HG03521 (cell line): ENCODE data around the gene GFAP.

Source experiments
- ATAC-seq: cut with Tn5 transposase; IDR thresholded peaks from one replicate; pipeline ENCODE4 v1.9.1; 2021; ENCODE audit warnings: mild to moderate bottlenecking, moderate library complexity; ENCODE audit not compliant: unreplicated experiment

GFAP gene

DNA sequence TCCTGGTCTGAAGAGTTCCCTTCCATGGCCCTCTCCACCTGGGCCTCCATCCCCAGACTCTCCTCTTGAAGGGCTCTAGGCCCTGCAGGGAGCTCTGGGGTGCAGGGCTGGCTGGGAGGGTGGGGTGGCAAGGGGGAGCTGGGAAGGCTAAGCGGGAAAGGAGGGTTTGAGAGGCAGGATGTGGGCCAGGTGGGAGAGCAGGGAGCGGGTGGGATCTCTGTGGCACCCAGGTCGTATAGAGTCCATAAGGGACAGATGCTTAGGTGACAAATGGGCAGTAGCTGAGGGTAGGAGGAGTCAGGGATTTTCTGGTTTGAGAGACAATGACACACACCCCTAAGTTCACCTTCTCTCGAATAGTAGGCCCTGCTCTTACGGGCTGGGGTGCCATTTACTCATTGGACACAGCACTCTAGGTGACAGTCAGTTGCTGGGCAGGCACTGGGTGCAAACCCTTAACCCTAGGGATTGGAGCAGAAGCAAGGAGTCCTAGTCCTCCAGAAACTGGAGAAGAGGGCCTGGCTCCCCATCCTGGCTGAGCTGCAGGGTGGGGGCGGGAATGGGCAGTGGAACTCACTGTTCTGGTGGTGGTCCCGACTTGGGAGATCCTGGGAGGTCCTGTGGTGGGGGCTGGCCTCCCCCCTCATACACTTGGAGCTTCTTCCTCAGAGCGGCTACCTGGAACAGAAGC, 16.9 kb upstream of the GFAP start:
- no peak for ATAC-seq

DNA sequence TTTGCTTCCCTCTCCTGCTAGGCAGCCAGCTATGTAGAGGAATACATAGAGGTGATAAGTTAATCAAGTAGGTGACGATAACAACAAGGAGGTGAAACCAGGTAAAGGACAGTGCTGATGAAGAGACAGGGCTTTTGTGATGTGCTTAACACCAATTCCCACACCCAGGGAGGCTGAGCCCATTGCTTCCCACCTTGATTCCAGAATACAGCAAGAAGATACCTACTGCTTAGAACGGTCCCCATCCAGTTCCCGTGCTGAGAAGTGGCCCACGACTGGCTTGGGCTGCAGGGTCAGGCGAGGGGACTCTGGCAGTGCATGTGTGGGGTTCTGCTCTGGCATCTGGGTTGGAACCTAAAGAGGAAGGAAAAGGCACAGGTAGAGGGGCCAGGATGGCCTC, 16.1 kb upstream of the GFAP start:
- ATAC-seq = no peak

DNA sequence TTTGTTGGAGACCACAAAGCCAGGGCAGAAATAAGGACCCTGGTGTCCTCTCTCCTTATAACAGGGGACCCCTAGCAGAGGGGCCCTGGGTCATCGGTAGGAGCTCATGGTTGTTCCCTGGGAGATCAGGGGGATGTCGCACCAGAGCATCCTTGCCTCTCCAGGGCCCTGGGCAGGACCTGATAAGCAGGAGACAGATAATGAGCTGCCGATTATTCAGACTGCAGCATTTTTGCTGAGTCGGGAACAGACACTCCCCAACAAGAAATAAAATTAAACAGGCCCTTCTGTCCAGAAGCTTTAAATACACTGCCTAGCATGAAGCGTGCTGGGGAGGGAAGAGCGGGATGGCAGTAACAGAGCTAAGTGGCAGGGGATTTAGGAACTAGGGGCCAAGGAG, 15.4 kb upstream of the GFAP start:
- no peak for ATAC-seq

DNA sequence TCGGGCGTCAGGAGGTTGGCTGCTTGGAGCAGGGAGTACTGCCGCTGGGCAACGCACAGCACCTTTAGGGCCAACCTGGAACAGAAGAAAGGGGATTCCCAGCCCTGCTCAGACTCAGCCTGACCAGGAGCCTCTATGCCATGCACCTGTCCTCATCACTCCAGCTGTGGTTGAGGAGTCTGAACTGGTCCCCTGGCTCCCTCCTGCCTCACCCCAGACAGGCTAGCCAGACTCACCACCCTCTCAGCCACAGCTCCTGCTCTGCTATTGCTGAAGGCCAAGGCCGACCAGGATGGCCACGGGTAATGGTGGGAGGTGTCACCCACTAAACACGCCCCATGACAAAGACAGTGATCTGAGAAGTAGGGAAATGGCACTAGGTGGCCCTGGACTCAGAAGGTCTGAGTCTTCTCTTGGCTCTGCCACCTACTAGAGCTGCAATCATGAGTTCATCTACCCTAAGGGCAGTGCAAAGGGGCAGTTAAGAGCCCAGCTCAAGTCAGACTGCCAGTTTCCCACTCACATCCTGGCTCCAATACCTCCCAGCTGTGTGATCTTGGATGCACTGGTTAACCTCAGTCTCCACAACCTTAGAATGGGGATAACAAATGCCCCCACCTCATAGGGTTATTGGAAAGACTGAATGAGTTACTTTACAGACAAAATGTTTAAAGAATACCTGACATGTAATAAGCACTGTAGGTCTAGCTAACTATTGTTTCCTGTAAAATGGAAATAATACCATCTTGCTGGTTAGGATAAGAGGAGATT, 13.8 kb upstream of the GFAP start:
- ATAC-seq = no peak

DNA sequence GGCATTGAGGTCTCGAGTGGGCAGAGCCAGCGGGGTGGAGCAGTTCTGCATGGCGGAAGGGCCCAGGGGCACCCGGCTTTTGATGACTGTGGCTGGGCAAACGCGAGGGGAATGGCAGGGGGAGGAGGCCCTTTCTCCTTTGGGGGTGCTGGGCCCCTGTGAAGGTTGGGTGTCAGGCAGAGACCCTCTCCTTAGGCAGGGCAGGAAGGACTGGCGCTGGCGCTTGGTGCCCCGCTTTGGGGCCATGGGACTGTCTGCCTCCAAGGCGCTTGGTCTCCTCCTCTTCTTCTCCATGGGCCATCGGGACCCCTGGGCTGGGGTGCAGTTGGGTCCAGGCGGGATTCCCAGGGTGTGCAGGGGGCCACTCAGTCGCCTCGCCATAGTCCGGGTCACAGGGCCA, 12.8 kb upstream of the GFAP start:
- no peak for ATAC-seq

DNA sequence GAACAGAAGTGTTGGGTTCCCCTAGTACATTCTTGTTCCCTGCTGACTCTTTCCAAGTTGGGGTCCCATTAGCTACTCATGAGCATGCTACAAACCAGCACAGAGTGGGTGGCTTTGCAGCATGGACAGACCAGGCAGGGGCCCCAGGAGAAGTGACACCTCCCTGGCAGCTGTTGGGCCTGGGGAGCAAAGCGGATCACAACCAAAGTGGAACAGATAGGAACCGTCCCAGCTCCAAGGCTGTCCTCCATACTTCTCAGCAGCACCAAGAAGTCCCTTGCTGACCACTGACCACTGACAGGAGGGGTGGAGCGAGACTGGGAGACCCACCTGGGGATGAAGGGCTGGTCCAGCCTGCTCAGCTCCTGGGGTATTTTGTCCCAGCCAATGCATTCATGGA, 12.4 kb upstream of the GFAP start:
- no peak for ATAC-seq

DNA sequence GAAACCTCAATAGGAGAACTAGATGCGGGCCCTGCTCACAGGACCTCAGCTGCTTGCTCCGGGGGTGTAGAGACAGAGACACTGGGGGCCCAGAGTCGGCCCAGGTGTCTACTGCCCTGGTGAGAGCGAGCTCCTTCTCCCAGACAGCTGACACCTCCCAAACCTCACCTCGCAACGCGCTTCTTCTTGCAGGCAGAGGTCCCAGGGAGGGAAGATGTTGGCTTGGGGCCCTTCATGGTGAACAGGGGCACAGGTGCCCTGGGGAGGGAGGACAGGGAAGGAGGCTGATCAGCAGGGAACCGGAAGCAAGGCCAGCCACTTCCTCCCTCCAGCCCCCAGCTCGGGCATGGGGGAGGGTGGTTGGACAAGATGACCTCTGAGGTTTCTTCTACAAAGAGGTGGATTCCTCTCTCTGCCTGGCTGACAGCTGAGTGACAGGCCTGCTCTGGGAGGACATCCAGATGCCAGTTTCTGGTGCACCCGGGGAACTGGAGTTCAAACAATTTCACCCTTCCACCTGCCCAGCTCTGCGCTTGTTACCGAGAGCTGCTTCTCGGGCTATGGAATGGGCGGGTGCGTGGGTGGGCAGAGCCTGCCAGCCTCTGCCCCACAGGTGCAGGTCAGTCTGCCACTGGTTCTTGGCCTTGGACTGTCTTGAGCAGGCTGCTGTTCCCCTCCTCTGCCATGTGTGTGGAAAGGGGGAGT, 11.7 kb upstream of the GFAP start:
- no peak for ATAC-seq

DNA sequence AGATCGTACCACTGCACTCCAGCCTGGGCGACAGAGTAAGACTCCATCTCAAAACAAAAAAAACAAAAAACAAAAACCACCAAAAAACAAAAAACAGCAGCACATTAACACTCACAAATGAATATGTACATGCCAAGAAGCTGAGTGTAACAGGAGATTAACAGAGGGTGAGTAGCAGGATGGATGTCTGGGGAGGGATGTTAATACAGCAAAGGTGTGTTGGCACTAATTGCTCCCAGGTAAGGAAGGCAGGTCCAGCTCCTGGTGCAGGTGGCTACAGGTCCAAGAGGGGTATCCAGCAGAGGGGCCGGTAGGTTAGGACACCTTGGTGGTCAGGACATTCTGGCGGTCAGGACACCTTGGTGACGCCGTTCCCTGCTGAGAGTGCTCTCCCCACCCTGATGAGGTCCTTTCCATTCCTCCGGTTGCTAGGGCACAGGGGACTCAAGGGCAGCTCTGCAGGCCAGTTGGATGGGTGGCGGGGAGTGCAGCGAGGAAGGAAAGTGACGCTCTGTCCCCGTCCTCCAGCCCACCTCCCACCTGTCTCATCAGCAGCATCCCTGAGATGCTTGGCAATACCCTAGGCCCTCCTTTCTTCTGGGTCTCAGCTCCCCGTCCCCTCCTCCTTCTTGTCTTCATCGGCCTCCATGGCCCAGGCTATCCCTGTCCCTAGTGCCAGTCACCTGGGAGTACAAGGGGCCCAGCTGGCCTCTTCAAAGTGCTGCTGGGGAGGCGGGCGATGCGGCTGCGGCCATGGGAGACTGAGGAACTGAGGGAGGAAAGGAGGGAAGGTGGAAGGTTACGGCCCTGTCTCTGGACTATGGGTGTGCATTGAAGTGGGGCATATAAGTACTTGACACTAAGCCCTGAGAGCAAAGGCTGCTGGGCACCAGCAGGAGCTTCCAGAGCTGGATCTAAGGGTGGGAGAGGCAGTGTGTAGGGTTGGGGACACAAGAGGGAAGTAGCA, 10.7 kb upstream of the GFAP start:
- ATAC-seq = no peak

DNA sequence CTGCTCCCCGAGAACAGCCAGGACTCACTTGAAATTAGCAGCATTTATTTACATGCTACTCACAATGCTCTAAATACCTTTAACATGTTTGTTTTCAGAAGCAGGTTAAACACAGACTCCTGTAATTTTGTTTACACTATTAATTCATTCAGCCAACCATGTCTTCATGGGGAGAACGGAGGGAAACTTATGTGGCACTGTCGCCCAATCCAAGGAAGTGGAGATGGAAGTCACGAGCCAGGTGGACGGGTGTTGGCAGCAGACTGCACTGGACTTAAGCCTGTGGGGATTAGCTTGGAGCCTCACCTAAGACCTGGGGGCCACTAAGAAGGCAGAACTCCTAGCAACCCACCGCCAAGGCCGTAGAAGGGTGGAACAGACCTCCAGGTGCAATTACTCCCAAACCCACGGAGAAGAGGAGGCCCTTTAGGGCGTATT, 8.8 kb upstream of the GFAP start:
- no peak for ATAC-seq

DNA sequence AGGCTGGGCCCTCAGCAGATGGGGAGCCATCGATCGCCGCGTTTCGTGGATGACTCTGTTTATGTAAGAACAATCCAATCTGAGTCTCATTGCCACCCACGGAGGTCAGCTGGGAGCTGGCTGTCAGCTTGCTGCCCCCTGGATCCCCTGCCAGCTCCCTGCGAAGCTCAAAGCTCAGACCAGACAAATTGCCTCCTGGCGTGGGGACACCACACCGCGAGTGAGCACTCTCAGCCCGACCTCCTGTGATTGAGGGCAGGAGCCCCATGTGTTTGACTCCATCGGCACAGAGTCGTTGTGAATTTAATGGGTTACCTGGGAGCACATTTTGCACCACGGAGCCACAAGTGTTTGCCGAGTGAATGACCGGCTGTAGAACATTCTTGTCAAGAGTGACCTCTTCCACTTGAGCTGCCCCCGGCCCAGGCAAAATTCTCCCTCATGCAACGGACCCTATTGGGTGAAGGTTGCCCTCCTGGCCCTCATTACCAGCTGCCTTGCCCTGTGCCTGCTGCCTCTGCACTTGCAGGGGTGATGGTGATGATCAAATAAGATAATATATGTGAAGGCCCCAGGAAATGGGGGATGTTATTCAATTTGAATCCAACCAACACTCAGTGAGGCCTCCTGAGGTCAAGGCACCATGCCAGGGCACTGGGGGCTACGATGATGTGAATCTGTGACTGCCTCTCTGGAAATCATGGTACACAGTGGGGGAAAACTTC, 7.6 kb upstream of the GFAP start:
- ATAC-seq = no peak

DNA sequence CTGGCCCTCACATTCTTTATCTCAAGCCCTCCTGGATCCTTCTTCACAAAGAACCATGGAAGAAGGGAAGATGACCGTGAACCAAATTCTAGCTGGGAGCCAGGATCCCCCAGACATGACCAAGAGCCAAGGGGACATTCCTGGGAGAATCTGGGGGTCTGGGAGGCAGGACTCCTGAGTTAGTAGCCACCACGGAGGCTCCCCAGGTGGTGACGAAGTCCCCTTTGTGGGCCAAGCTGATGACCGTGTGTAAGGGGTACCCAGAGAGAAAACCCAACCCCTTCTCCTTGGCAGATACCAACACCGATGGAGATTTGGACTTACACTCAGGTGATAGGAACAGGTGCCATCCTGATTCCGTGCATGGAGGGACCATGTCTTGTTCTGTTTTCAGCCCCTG, 6.8 kb upstream of the GFAP start:
- no peak for ATAC-seq

DNA sequence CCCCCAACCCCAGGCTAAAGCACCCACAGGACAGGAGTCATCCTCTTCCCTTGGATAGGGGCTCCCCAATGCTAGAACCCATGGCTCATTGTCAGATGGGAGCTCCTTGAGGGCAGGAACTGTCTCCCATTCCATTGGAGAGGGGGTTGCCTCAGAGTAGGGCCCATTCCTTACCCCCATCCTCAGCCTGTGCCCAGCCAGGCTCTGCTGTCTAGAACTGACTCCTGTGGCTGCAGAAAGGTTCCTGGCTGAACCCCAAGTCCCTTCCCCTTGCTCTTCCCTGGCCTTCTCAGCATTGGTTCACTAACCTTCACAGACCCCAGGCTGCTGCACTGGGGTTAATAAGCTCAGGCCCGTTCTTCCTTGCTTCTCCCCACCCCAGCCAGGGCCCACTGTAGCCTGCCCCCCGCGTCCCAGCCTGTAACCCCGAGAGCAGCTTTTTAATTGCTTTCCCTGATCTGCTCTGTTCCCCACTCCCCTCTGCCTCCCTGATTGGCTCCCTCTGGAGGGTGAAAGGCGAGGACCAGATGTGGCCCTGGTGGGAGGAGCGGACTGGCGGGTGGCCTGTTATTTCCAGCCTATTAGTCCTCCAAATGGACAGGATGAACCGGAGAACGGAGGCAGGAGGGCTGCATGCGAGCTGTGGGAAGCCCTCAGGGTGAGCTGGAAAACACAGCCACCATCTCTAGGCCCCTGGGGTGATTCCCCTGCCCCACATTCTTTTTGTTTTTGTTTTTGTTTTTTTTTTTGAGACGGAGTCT, 6.0 kb upstream of the GFAP start:
- ATAC-seq = no peak

DNA sequence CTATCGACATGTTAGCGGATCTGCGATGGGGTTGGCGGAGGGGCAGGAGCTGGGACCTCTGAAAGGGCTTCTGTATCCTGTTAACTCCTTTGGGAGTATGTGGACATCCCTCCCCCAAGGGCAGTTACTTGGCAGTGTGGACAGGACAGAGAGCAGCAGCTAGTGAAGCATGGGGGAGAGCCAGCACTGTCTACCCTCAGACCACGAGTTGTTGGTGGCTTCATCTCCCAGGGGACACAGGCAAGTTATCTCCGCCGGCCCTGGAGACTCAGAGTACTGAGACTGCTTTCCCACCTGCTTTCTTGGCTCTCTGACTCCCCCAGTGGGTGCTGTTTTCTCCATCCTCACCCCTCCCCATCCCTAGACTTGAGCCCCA, 5.3 kb upstream of the GFAP start:
- ATAC-seq = no peak

DNA sequence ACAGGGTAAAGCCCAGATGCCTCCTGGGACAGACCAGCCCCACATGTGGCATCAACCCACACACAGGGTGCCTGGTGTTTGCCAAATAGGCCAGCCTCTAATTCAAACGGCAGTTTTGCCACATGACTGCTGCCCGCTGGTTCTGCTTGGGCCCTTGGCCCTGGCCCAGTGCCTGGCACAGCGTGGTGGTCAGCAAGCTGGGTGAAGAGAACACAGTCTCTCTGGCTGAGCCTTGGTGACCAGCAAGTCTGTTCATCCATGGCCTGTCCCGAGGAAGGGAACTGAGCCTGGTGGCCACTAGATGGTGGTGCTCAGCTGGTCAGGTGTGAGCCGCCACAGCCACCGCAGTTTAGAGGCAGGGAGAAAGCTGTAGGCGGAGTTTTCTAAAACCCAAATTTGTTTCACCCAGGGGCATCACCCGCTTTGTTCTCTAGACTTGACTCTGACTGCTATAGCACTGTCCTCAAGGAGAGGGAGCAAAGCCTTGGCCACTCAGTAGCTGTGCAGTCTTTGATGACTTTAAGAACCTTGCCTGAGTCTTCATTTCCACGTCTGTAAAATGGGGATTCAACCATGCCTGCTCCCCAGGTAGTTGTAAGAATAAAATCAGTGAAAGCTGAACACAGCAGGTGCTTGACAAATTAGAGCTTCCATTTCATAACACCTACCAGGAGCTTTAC, 4.7 kb upstream of the GFAP start:
- peak; percentile 55 for ATAC-seq

DNA sequence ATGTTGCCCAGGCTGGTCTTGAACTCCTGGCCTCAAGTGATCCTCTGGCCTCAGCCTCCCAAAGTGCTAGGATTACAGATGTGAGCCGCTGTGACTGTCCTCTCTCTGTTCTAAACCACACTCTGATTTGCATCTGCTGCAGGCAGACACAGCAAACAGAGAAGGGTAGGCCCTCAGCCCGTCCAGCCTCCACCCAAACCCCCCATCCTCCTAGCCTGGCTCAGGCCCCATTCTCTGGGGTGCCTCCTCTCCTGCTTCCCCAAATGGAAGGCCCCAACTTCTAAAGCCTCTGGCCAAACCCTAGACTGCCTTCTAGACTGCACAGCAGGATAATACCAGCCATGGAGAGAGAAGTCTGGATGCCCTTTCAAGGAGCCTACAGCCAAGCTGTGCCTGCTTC, 4.1 kb upstream of the GFAP start:
- no peak for ATAC-seq

DNA sequence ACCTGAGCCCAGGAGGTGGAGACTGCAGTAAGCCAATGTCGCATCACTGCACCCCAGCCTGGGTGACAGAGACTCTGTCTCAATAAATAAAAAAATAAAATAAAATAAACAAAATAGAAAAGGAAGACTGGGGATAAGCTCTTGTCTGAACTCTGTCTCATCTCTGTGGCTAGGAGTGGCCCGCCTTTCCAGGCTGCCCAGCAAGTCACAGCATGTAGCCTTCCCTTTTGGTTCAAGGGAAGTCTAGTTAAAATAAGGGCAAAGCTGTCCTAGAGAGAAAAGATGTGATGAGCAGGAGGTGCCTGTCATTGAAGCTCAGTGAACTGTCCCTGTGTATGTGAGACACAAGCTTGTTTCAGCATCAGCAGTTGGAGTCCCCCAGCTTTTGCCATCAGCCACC, 2.7 kb upstream of the GFAP start:
- no peak for ATAC-seq

DNA sequence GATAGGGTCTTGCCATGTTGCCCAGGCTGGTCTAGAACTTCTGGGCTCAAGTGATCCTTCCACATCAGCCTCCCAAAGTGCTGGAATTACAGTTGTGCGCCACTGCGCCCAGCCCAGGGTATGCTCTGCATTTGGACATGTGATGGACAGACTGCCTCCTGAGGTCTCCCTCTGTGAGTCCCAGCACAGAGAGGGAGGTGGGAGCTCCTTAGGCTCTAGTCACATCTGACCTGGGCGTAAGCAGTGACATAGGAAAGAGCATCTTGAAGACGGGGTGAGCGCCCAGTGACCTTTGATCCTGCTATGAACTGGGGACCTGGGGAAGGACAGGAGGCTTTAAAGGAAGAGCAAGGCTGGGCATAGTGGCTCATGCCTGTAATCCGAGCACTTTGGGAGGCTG, 2.2 kb upstream of the GFAP start:
- ATAC-seq = no peak

DNA sequence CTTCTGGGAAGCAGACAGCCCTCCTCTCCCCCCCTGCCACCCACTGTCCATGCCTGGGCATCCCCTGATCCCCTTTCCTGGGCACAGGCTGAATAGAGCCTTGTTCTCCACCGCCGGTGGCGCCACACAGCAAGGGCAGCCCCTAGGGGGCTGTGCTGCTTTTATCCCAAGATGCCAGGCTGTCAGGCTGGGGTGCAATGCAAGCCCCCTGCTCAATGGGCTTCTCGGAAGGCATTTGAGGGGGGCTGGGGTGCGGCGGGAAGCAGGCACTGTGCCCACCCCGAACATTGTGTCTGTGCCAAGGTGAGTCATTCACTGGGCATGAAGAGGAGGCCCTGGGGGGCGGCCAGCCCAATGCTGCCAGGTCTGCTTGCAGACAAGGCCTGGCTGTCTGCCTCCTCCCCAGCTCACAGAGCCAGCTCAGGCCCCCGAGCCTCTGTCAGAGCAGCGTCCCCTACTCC, 1.5 kb upstream of the GFAP start:
- no peak for ATAC-seq
